HG03159 (cell line): ENCODE results near the gene ZNF592.

ENCODE experiments used
- ATAC-seq: cut with Tn5 transposase; IDR thresholded peaks from one replicate; pipeline ENCODE4 v1.9.1; 2021; ENCODE audit warnings: mild to moderate bottlenecking, moderate library complexity; ENCODE audit not compliant: unreplicated experiment

ZNF592 gene

DNA sequence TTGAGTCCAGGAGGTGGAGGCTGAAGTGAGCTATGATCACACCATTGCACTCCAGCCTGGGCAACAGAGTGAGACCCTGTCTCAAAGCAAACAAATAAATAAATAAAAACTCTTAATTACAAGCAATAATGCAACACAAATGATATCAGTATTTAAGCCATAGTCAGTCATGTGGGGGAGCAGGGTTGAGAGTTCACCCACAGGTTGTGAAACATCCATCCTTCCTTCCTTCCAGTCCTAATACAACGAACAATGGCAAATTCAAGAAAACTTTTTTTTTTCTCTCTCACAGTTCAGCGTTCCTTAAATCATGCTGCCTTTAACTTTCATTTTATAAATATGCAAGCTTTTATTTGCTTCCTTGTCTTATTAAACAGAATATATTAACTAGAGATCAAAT lies 24.1 kb downstream of the ZNF592 start:
- ATAC-seq = no peak

DNA sequence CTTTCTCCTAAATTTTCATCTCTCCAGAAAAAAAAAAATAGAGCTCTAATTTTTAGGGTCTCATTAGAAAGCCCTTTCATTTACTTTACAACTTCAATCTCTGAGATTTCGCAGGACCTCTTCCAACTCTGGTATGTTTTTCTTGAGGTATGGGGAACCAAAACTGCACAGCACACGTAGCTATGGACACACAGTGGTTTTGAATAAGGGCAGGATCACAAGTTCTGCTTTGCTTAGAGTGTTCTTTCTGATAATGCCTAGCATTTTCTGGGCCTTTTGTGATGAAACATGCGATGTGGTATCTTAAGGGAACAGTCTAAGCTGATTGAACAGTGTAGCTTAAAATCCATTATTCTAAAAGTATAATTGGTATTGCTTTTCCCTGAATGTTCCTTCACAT lies 25.3 kb downstream of the ZNF592 start:
- ATAC-seq = no peak

DNA sequence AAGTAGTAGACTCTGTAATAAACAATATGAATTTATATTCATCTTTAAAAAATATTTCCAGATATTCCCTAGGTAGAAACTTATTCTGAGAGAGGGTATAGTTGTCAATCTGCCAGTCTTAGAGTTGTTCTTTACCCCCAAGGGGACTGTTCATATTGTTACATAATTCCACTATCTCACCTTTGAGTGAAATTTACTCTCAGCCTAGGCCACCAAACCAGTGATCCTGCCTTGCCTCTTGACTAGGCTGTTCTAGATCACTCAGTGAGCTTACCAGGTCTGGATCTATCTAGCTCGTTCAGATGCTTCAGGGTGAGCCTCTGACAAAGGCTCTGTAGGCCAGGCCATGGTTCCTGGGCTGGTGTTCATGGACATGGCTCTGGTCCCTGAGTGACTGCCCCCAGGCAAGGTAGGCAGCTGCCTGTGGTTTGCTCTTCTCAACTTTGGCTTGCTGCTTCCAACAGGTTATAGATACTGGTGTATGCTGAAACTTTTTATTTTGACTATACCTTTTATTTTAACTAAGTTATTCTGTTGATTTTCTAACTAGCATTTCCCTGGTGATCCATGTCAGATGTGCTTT lies 27.6 kb downstream of the ZNF592 start:
- no peak for ATAC-seq

DNA sequence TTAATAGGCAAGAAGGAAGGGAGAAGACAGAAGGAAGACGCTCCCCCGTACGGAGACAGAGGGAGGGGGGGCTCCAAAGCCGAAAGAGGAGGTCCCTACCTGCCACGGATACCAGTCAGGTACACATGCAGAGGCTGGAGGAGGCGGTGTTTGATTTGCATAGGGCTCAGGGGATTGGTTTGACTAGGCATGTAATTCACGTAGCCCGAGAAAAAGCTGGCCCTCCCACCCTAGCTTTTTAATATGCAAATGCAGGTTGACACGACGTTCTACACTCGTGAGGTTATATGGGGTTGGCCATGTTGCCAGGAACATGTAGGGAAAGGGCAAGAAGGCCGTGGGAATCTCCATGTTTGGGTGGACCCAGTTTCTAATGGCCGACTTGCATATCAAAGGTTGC lies 29.8 kb downstream of the ZNF592 start:
- no peak for ATAC-seq

DNA sequence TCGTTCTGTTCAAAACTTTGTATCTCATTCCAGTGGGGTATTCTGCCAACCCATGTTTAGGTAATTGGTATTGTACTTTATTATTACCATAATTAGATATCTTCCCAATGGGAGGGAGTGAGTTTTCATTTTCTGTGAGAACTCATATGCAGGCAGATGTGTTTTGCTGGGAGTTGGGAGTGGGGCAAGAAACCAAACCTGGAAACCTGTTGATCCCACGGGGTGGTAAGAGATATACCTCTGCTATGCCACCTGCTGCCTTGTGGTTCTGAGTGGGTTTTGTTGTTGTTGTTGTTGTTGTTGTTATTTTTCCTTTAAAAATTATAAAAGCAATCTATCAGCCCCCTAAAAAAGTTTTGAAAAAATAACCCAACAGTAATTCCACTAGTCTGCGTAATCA lies 32.1 kb downstream of the ZNF592 start:
- ATAC-seq = no peak

DNA sequence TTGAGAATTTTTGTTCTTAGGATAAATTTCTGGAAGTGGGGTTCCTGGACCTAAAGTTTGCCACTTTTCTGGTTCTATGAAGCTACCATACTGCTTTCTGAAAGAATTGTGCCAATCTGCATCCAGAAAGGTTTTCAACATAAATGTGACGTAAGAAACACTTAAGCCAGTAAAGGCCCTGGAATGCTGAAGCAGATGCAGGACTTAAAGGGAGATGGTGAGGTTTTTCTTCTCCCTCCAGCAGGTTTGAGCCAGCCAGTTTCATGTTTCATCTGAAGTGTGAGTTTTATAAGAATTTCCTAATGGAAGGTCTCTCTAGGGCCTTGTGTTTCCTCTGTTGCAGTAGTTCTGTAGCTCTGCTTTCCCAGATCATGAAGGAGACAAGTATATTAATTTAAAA lies 33.1 kb downstream of the ZNF592 start:
- ATAC-seq = no peak

DNA sequence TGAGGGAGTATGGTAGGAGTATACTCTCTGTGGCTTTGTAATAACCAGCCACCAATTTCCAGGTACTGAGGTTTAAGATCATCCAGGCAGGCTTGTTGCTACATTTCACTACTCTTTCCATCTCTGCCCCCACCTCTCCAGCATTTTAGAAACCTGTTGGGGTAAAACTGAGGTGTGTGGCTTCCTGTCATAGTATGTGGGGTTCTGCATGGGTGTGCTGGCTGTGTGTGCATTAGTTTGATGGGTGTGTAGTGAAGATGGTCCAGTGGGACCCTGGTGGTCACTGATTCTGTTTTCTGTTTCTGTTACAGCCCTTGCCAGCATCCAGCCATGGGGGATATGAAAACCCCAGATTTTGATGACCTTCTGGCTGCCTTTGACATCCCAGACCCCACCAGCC lies 34.0 kb downstream of the ZNF592 start:
- no peak for ATAC-seq

DNA sequence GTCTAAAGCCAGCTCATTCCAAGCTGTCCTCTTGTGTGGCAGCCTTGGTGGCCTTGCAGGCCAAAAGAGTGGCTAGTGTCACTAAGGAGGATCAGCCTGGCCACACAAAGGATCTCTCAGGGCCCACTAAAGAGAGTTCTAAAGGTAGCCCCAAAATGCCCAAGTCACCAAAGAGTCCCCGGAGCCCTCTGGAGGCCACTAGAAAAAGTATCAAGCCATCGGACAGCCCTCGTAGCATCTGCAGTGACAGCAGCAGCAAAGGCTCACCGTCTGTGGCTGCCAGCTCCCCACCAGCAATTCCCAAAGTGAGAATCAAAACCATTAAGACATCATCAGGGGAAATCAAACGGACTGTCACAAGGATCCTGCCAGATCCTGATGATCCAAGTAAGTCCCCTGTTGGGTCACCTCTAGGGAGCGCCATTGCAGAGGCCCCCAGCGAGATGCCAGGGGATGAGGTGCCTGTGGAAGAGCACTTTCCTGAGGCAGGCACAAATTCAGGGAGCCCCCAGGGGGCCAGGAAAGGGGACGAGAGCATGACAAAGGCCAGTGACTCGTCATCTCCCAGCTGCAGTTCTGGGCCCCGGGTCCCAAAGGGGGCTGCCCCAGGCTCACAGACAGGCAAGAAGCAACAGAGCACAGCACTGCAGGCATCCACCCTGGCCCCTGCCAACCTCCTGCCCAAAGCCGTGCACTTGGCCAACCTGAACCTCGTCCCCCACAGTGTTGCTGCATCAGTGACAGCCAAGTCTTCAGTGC lies 35.3 kb downstream of the ZNF592 start:
- no peak for ATAC-seq

DNA sequence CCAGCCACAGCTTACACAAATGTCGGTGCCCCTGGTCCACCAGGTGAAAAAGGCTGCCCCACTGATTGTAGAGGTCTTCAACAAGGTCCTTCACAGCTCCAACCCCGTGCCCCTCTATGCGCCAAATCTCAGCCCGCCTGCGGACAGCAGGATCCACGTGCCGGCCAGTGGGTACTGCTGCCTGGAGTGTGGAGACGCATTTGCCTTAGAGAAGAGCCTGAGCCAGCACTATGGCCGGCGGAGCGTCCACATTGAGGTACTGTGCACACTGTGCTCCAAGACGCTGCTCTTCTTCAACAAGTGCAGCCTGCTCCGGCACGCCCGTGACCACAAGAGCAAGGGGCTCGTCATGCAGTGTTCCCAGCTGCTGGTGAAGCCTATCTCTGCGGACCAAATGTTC lies 35.9 kb downstream of the ZNF592 start:
- no peak for ATAC-seq

DNA sequence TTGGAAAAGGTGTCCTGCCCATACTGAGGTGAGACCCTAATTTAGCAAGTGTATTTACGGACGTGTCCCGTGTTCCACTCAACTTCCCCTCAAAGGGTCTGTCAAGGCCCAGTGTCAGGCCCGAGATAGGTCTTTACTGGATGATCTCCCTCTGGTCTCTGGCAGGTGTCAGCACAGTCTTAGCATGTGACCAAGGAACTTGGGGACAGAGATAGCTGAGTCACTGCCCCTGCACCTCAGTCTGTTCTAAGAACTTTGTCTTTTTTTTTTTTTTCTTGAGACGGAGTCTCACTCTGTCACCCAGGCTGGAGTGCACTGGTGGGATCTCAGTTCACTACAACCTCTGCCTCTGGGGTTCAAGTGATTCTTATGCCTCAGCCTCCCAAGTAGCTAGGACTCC lies 36.7 kb downstream of the ZNF592 start:
- no peak for ATAC-seq

DNA sequence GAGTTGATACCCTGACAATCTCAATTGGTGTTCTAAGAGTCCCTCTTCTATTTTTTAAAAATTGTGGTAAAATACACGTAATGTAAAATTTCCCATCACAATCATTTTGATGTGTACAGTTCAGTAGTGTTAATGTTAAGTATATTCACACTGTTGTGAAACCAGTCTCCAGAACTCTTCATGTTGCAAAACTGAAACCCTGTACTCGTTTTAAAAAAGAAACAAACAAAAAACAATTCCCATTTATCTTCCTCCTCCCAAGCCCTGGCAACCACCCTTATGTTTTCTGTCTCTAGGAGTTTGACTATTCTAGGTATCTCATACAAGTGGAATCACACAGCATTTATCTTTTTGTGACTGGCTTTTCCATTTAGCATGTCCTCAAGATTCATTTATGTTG lies 40.1 kb downstream of the ZNF592 start:
- ATAC-seq = no peak

DNA sequence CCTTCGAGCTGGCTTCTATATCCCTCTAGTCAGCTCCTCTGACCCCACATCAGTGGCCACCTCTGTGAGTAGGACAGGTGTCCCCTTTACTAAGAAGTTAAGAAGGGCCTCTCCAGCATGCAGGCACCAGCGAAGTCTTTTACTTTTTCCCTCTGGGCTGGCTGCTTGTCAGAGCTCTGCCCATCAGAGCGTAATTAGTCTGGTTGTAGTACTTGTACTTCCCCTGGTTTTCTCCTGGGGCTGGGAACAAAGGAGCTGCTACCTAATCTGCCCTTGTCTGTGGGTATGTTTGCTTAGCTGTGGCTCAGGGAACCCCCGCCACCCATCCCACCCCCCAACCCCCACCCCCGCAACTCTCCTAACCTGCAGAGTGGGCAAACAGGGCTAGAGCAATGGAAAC lies 41.4 kb downstream of the ZNF592 start:
- ATAC-seq = no peak

DNA sequence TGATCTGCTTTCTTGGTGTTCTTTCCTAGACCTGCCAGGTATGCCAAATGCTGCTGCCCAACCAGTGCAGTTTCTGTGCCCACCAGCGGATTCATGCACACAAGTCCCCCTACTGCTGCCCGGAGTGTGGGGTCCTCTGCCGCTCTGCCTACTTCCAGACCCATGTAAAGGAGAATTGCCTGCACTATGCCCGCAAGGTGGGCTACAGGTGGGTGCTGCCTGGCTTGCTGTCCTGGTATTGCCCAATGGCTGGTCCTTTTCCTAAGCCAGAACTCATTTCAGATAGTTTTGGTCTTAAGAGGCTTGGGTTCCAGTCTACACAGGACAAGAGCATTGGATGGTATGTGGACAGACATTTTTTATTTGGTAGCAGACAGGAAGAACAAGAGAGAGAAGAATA lies 42.3 kb downstream of the ZNF592 start:
- no peak for ATAC-seq

DNA sequence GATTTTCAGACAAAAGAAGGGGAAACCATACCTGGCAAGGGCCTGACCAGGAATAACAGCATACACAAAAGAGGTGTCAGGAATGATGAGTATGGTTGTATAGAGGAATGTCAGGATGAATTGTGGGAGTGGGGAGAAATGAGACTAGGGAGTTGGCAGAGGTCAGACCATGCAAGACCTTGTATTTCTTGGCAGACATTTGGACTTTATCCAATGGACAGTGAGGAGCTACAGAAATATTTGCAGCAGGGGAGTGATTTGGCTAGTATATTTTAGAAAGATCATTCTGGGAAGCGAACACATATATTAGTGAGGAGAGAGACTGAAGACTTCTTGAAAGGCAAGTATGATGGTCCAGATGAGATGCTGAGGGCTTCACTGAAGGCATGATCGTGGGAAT lies 43.4 kb downstream of the ZNF592 start:
- ATAC-seq = no peak

DNA sequence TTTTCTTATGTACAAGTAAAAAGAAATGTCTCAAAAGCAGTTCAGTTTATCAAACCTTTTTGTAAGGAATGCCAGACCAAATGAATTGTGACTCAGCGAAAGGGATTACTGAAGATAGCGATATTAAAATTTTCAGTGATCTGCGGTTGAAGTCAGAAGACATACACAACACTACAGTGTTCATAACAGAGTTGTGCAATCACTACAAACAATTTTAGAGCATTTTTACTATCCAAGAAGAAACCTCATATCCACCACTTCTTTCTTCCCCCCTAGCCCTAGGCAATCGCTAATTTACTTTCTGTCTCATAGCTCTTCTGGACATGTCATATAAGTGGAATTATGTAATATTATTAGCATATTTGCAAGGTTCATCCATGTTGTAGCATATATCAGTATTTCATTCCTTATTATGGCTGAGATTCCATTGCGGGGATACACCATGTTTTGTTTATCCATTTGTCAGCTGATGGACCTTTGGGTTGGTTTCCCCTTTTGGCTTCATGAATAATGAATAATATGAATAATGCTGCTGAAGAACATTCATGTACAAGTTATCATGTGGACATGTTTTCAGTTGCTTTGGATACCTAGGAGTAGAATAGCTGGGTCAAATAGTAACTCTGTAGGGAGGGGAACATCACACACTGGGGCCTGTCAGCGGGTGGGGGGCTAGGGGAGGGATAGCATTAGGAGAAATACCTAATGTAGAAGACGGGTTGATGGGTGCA lies 45.2 kb downstream of the ZNF592 start:
- no peak for ATAC-seq

DNA sequence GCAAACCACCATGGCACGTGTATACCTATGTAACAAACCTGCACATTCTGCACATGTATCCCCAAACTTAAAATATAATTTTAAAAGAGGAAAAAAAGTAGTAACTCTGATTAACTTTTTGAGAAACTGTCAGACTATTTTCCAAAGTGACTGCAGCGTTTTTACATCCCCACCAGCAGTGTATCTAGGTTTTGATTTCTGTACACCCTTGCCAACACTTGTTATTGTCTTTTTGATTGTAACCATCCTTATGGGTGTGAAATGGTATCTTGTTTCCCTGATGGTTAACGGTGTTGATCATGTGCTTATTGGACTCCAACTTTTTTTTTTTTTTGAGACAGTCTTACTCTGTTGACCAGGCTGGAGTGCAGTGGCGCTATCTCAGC lies 45.8 kb downstream of the ZNF592 start:
- no peak for ATAC-seq

DNA sequence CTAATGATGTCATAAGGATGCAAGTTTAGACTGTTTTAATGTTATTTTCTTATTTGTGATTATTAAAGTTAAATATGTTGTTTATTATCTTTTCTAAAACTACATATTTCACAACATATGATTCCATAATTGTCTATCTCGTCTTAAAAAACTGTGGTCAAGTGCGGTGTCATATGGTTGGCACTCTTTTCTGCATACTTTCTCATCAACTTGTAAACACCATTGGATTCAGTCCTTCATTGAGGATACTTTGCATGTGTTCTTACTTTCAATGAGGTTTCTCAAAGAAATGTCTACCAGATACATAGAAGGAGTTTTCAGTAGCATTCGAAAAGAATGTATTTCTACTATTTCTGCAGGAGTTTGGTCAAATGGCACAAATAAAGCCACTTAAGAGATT lies 46.8 kb downstream of the ZNF592 start:
- ATAC-seq = no peak

DNA sequence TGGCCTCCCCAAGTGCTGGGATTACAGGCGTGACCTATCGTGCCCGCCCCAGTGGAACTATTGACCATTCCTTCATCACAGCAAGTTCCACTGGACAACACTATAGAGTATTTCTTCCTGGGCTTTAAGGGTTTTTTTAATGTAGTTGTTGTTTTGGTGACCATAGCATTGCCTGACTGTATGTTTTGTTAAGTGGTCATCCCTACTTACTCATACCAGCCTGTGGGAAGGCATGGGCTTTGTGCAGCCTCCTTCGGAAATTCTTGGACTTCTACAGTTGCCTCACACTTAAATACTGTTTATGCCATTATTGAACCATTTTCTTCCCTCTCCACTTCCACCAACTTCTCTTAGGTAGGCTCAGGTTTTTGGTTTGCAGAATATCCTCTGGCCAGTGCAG lies 48.8 kb downstream of the ZNF592 start:
- no peak for ATAC-seq

DNA sequence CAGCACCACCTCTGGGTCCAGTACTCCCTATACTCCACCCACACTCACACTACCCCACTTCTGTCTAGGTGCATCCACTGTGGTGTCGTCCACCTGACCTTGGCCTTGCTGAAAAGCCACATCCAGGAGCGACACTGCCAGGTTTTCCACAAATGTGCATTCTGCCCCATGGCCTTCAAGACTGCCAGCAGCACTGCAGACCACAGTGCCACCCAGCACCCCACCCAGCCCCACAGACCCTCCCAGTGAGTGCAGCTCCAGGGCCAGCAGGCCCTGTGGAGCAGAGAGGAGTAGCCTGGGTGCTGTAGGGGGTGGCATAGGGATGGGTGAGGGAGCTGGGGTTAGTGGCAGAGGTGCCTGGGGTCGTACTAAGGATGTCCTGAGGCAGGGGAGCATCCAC lies 49.4 kb downstream of the ZNF592 start:
- no peak for ATAC-seq

DNA sequence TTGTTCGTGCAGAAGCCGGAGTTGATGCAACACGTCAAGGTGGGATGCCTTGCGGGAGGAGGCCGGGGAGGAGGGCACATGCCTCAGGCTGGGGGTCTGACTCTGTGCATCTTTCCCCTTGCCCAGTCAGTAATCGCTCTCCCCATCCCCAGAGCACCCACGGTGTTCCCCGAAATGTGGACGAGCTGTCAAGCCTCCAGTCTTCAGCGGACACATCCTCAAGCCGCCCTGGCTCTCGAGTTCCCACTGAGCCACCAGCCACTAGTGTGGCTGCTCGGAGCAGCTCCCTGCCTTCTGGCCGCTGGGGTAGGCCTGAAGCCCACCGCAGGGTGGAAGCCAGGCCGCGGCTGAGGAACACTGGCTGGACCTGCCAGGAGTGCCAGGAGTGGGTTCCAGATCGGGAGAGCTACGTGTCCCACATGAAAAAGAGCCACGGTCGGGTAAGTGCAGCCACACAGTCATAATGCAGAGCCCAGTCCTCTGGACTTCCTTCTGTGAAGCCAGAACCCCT lies 50.1 kb downstream of the ZNF592 start:
- ATAC-seq = no peak

DNA sequence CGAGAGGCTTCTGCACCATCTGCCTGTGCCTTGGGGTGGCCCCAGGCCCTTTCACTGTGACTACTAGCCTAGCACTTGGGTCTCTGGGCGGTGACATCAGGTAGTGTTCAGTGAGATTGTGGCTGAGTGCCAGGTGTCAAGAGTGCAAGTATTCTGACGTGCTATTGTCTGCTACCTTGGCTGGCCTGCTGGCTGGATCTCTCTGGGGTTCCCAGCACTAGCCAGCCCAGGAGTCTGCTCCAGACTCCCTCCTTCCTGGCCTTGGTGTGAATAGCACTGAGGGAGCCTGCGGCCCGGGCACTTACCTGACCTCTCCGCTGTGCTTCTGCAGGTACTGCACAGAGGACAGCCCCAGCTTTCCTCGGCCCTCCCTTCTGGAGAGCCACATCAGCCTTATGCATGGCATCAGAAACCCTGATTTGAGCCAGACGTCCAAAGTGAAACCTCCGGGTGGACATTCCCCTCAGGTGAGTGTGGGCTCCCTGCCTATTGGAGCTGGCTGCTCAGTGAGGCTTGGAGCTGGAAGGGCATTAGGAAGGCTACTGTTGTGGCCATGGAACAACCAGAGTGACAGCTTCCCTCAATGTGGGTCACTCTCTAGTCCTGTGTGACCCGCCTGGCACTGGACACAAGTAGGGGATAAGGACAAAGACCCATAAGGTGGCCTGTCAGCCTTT lies 51.3 kb downstream of the ZNF592 start:
- ATAC-seq = no peak

DNA sequence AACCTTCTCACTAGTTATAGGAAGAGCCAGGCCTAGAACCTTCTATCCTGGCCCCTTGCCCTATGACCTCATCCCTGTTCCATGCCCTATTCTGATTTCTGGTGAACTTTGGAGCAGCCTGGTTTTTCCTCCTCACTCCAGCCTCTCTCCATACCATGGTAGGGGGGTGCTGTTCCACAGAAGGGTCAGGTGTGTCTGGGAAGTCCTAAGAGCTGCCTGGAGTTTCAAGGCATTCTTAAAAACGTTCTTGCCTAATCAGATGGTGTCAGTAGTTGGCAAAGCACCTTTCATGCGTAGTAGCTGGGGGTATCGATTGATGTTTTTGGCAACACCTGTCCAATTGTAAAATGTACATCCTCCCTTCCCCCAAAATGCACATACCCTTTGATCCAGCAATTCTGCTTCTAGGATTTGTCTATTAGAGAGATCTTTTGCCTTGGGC lies 52.0 kb downstream of the ZNF592 start:
- ATAC-seq = no peak
